Thyroid gland (tissue), 4 donors: ENCODE data around the gene MOGAT1. TPM values are rescaled to one million over a fixed set of nuclear protein-coding genes. Genes with fewer than 3 reads are reported as not detected.
"Not testable (repeated sequence)": the region's sequence is repeated elsewhere in the genome, so short reads cannot be mapped to it uniquely, and the experiment has no call there.

ENCODE experiments used
- DNase-seq, 2 donors: peaks; one replicate each; pipeline ENCODE4 v3.0.0-alpha.2; 2019
- H3K27ac ChIP-seq, 3 donors: fragments of 200-600 bp; sonication (generic); 1 replicate in 2 of 3; 2 replicates in 1 of 3; pipeline ENCODE4 v1.5.1; 2016 to 2019; ENCODE audit warnings: mild to moderate bottlenecking in 1 of 3, moderate library complexity in 1 of 3
- H3K27me3 ChIP-seq: fragments of 200-600 bp; sonication (generic); one replicate; pipeline ENCODE4 v1.5.1; 2019
- H3K36me3 ChIP-seq, 2 donors: fragments of 200-600 bp; sonication (generic); one replicate each; pipeline ENCODE4 v1.5.1; 2016 to 2019
- H3K4me1 ChIP-seq, 2 donors: fragments of 200-600 bp; sonication (generic); one replicate each; pipeline ENCODE4 v1.5.1; 2017 to 2019
- H3K4me3 ChIP-seq, 3 donors: fragments of 200-600 bp; sonication (generic); replicated peaks in 1 of 3; 1 replicate in 2 of 3; 2 replicates in 1 of 3; pipeline ENCODE4 v1.5.1; 2016; ENCODE audit warnings: mild to moderate bottlenecking in 1 of 3
- H3K9me3 ChIP-seq: fragments of 200-600 bp; sonication (generic); one replicate; pipeline ENCODE4 v1.5.1; 2017
- POLR2A ChIP-seq, 2 donors: fragments of 450-650 bp; IDR thresholded peaks; one replicate each; pipeline ENCODE4 v1.6.1; 2017; ENCODE audit warnings: antibody characterized with exemption in 2 of 2, mild to moderate bottlenecking in 2 of 2, moderate library complexity in 1 of 2
- WGBS, 2 donors: methylation state at CpG; one replicate each; pipeline ENCODE4 v1.1.5; 2017; 5-methylcytosine and 5-hydroxymethylcytosine counted together
- intact Hi-C: fragments of 100-400 bp; cut with DNase I; formaldehyde crosslinking; loops from one replicate; pipeline ENCODE4 v1.15.1; 2023
- total RNA-seq, 4 donors: library from RNA; depleted of rRNA; stranded (reverse); fragments of >200 nt; gene quantifications; one replicate each; pipeline ENCODE4 v1.2.3, GENCODE V29; 2016
- TF ChIP-seq, protein P1 (sequence below), 6 experiments: fragments of 200-600 bp in 3 of 6; fragments of 450-650 bp in 3 of 6; sonication (generic) in 3 of 6; IDR thresholded peaks; one replicate each; pipeline ENCODE4 v1.5.1; 2016 to 2019; ENCODE audit warnings: antibody characterized with exemption in 6 of 6, mild to moderate bottlenecking in 2 of 6, inconsistent platforms in 1 of 6, moderate library complexity in 1 of 6

Gene MOGAT1
- total RNA-seq, 4 donors from 2014 or later, result not detected

DNA sequence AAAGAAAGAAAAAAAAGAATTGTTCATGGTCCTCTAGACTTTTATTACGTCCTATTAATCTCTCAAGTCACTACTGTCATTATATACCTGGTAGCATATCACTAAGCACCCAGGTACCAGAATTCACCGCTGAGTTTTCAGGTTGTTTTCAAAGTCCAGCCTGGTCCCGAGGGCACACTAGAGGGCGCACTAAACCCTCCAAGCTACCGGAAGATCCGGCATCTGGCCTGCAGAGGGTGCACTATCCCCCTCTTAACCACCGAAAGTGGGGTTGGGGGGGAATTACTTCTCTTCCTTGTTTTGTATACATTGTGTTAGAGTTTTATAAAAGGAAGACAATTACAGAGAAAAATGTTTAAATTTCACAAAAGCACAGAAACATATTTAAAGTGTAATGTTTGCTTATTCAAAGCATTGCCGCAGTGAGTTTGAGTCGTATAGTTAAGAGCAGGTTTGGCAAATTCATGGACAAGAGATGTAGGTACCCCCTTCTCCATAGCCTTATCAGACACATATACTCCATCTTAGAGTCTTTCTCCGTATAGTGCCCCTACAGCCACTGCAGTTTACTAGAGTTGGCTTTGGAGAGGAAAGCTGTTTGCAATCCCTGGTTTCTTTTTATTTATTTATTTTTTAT lies 19.2 kb downstream of the MOGAT1 start:
- Histone ChIP-seq H3K9me3 (no peaks in the 10 kb centered on the region), H3K4me3 (no peak overlapping the region), H3K27me3 (no peaks in the 10 kb centered on the region), H3K27ac (no peak overlapping the region), H3K4me1 (no peaks in the 10 kb centered on the region), H3K36me3 (no peaks in the 10 kb centered on the region)
- 29 to 31% methylated on average over 10 of the region's 10 CpGs for WGBS, 2 donors
- TF ChIP-seq, protein P1, sequence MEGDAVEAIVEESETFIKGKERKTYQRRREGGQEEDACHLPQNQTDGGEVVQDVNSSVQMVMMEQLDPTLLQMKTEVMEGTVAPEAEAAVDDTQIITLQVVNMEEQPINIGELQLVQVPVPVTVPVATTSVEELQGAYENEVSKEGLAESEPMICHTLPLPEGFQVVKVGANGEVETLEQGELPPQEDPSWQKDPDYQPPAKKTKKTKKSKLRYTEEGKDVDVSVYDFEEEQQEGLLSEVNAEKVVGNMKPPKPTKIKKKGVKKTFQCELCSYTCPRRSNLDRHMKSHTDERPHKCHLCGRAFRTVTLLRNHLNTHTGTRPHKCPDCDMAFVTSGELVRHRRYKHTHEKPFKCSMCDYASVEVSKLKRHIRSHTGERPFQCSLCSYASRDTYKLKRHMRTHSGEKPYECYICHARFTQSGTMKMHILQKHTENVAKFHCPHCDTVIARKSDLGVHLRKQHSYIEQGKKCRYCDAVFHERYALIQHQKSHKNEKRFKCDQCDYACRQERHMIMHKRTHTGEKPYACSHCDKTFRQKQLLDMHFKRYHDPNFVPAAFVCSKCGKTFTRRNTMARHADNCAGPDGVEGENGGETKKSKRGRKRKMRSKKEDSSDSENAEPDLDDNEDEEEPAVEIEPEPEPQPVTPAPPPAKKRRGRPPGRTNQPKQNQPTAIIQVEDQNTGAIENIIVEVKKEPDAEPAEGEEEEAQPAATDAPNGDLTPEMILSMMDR (IDR thresholded peaks at IDR 0.05), result peak; percentile 62 to 97 (median 88)
- TF ChIP-seq POLR2A (IDR thresholded peaks at IDR 0.05), result no peak
- intact Hi-C loops, result no loop called here
- peak; percentile 67 to 76 for DNase-seq

DNA sequence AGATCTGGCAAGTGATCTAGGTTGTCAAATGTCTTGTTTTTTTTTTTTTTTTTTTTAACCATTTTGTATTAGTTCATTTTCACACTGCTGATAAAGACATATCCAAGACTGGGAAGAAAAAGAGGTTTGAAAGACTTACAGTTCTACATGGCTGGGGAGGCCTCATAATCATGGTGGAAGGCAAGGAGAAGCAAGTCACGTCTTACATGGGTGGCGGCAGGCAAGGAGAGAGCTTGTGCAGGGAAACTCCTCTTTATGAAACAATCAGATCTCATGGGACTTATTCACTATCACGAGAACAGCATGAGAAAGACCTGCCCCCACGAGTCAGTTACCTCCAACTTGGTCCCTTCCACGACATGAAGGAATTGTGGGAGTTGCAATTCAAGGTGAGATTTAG lies 22.0 kb downstream of the MOGAT1 start:
- H3K27me3 ChIP-seq, DNase-seq, H3K4me3 ChIP-seq, H3K9me3 ChIP-seq, intact Hi-C loops, H3K4me1 ChIP-seq, H3K36me3 ChIP-seq, H3K27ac ChIP-seq: not testable (repeated sequence)
- 91% methylated on average over 5 of the region's 5 CpGs for WGBS, 2 donors

GRCh38 chr2:222693837-222694236 lies 22.4 kb downstream of the MOGAT1 start:
- DNase-seq, result no peak
- Histone ChIP-seq H3K4me1 (no peaks in the 10 kb centered on the region), H3K27me3 (no peaks in the 10 kb centered on the region), H3K9me3 (no peaks in the 10 kb centered on the region), H3K36me3 (no peaks in the 10 kb centered on the region), H3K4me3 (no peak overlapping the region), H3K27ac (no peak overlapping the region)
- intact Hi-C loops, result no loop called here
- TF ChIP-seq, protein P1 (IDR thresholded peaks at IDR 0.05), result no peak
- no peak for TF ChIP-seq POLR2A (IDR thresholded peaks at IDR 0.05)
- 90 to 96% methylated on average over 1 of the region's 1 CpG for WGBS, 2 donors

DNA sequence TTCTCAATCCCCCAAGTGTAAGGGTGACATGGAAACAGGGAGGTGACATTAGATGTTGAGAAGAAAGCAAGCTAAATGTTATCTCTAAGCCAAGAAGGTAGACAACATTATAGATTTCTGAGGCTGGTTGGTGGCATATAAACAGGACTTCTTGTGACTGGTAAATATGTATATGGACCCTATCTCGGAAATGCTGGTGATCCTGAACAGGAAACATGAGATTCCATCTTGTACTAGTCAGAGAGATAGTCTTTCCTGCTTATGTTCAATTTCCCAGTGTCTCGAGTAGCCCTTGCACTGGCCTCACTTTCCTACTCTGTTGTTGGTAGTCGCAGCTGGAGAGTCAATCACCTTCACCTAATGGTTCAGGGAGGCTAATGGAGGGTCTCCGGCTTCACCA lies 26.8 kb downstream of the MOGAT1 start:
- no peaks in the 10 kb centered on the region for H3K27me3 ChIP-seq
- no peaks in the 10 kb centered on the region for H3K4me1 ChIP-seq
- H3K4me3 ChIP-seq, result no peak overlapping the region
- DNase-seq, result no peak
- no peak overlapping the region for H3K27ac ChIP-seq
- 90 to 93% methylated on average over 4 of the region's 4 CpGs for WGBS, 2 donors
- TF ChIP-seq, protein P1 (IDR thresholded peaks at IDR 0.05), result no peak
- TF ChIP-seq POLR2A (IDR thresholded peaks at IDR 0.05), result no peak
- no peaks in the 10 kb centered on the region for H3K9me3 ChIP-seq
- no peaks in the 10 kb centered on the region for H3K36me3 ChIP-seq
- intact Hi-C loops, result no loop called here

DNA sequence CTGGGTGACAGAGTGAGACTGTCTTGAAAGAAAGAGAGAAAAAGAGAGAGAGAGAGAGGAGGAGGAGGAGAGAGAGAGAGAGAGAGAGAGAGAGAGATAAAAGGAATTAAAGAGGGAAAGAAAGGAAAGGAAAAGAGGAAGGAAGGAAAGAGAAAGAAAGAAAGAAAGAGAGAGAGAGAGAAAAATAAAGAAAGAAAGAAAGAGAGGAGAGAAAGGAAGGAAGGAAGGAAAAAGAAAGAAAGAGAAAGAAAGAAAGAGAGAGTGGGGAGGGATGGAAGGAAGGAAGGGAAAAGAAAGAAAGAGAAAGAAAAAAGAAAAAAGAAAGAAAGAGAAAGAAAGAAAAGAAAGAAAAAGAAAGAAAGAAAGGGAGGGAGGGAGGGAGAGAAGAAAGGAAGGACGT lies 29.8 kb downstream of the MOGAT1 start:
- Histone ChIP-seq H3K9me3 (no peaks in the 10 kb centered on the region), H3K4me3 (no peak overlapping the region), H3K36me3 (no peaks in the 10 kb centered on the region), H3K4me1 (no peaks in the 10 kb centered on the region), H3K27me3 (no peaks in the 10 kb centered on the region), H3K27ac (no peak overlapping the region)
- TF ChIP-seq, protein P1 (IDR thresholded peaks at IDR 0.05), result no peak
- no peak for TF ChIP-seq POLR2A (IDR thresholded peaks at IDR 0.05)
- intact Hi-C loops, result loop anchor here (10.0 kb wide), 2 partner anchors 94 to 204 kb away; no protein-coding TSS in a partner anchor
- no peak for DNase-seq
- WGBS, 2 donors, result 63 to 79% methylated on average over 1 of the region's 1 CpG
